Skeletal muscle cell (primary cell): ENCODE measurements around the gene METTL27.
"Not testable (repeated sequence)": the region's sequence is repeated elsewhere in the genome, so short reads cannot be mapped to it uniquely, and the experiment has no call there.

Source experiments
- DNase-seq: peaks from one replicate; pipeline ENCODE4 v3.0.0-alpha.2; 2010; ENCODE audit warnings: low read depth
- H3K4me3 ChIP-seq: 2 replicates; pipeline ENCODE4 v1.5.1; 2011; ENCODE audit warnings: low read depth, mild to moderate bottlenecking, control low read depth, low read length, moderate library complexity

Gene METTL27, protein sequence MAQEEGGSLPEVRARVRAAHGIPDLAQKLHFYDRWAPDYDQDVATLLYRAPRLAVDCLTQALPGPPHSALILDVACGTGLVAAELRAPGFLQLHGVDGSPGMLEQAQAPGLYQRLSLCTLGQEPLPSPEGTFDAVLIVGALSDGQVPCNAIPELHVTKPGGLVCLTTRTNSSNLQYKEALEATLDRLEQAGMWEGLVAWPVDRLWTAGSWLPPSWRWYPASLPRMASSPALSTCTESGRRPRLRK

DNA sequence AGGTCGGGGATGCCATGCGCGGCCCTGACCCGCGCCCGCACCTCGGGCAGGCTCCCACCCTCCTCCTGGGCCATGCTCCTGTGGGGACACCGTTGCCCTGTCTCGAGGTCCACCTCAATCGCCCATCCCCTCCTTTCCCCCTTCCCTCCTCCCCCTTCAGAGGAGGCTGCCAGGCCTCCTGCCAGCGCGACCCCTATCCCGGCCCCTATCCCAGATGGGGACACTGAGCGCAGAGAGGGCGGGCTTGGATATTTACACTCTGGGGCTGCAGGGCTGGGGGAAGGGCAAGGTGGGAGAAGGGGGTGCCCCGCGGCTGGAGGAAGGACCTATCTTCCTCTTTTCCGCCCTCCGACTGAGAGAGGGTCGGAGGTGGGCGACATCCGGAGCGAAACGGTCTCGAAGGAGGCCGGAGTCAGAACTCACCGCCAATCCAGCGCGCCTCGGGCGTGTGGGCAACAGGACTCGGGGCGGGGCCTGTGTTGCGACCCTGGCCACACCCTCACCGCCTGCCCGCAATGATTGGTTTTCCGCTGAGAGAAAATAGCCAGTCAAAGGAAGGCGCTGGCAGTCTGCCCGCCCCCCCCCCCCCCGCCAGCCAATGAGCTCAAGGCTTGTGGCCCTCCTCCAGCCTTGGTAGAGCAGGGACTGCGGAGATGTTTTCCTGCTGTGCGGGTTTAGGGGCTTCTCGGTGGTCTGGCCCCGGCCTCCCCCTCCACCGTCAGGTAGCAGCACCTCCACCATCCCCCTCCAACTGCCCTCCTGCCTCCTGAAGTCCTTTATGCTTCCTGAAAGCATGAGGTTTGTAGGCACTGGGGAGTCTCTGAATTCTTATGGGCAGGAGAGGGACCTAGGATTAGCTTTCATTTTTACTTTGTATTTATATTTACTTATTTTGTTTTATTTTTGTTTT is at the start of gene METTL27:
TSS of gene METTL27 (minus strand) at position 450 of the 910 bp plus-strand sequence. CDS start at position 74, 376 bp downstream.
- DNase-seq, result peak; percentile 68
- peak within 1 kb of the TSS; percentile 68 for H3K4me3 ChIP-seq

DNA sequence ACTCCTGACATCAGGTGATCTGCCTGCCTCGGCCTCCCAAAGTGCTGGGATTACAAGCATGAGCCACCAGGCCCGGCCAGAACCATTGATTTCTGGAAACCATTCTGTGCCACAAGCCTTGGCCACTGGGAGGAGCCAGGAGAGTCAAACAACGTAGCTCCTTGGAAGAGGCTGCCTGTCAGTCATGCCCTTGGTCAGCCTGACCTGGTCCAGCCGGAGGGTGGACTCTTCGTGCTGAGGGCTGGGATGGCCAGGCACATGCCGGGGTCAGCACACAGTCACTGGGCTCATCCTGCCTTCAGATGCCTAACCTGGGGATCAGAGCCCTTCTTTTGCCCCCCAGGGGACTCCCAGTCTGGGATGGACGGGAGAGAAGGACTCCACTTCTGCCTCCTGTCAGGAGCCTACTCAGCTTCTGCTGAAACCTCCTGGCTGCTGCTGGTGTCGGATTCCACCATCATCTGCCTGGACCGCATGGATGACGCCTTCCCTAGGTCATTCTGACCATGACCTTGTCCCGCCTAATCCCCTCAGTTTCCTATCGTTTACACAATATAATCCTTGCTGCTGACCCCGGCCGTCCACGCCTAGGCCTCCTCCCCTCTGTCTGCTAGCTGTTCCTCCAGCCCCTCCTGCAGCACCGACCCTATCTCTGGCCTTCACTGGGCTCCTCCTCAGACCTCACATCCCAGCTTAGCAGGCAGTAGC is 49.0 kb upstream of the METTL27 start:
- no peak overlapping the region for H3K4me3 ChIP-seq
- DNase-seq, result no peak

DNA sequence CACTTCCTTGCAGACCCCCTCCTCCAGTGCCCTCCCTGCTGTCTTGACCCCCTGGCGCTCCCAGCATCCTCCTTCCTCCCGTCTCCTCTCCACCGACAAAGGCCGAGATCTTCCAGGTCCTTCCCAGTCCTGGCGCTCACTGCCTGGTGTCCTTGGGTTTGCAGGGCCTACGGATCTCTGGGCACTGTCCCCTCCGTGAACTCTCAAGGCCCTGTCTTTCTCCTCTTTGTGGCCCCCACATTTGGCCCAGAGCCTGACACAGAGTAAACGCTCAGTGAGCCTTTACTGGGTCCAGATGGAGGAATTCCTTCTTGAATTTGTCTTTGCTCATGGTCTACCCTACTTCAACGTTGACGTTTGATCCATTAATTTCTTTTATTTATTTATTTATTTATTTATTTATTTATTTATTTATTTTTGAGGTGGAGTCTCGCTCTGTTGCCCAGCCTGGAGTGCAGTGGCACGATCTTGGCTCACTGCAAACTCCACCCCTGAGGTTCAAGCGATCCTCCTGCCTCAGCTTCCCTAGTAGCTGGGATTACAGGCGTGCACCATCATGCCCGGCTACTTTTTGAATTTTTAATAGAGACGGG is 48.3 kb upstream of the METTL27 start:
- no peak overlapping the region for H3K4me3 ChIP-seq
- no peak for DNase-seq

DNA sequence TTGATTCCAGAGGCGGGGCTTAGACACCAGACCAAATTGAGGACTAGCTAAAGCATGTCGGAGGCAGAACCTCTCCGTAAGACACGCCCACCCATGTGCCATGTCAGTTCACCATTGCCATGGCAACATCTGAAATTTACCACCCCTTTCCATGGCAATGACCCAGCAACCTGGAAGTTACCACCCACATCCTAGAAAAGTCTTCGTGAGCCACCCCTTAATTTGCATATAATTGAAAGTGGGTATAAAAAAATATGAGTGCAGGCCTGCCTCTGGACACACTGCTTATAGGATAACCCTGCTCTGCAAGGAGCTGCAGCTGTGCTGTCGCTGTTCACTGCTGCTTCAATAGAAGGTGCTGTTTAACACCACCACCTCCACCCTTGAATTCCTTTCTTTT is 46.6 kb upstream of the METTL27 start:
- DNase-seq, result no peak
- H3K4me3 ChIP-seq, result no peak overlapping the region

DNA sequence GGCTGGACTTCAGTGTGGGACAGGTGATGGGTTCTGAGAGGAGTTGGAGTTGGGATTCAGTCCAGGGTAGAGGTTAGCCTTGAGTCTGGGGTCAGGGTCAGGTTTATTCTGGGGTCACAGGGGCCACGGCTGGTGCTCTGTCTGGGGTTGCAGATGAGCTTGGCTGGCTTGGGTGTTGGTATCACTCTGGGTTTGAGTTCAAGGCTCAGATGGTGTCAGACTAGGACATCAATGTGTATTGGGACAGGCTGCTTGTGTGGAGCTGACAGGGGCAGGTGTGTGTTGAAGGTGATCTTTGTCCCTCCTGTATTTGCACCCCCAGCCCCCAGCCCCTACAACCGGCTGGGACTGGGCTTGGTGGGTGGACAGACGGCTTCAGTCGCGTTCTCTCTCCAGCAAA is 45.4 kb upstream of the METTL27 start:
- no peak for DNase-seq
- H3K4me3 ChIP-seq, result no peak overlapping the region

DNA sequence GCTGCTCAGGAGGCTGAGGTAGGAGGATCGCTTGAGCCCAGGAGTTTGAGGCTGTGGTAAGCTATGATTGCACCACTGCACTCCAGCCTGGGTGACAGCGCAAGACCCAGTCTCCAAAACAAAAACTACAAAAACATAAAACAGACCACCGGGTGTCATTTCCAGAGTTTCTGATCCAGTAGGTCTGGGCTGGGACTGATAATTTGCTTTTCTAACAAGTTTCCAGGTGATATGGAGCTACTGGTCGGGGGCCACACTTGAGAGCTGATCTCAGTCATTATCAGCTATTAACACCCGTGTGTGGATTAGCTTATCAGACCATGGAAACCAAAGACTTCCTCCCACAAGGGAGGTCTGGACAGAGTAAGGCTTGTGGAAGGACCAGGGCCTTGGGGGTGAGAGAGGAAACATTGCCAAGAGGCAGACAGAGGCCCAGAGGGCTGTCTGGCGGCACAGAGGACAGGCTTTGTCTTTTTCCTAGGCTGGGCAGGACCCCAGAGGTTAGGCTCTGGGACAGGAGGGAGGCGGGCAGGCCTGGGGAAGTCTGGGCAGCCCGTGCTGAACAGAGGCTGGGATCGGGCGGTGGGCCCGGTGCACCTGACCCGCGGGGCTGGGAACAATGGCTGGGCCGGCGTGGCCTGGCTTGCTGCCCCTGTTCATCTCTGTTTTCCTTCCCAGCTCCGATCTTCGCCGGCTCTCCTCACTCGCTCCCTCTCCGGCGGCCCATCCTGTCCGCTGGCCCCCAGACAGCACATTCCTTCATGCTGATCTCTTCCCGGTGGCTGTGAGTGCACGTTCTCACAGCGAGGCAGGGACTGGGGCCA is 43.9 kb upstream of the METTL27 start:
- no peak overlapping the region for H3K4me3 ChIP-seq
- DNase-seq, result no peak

DNA sequence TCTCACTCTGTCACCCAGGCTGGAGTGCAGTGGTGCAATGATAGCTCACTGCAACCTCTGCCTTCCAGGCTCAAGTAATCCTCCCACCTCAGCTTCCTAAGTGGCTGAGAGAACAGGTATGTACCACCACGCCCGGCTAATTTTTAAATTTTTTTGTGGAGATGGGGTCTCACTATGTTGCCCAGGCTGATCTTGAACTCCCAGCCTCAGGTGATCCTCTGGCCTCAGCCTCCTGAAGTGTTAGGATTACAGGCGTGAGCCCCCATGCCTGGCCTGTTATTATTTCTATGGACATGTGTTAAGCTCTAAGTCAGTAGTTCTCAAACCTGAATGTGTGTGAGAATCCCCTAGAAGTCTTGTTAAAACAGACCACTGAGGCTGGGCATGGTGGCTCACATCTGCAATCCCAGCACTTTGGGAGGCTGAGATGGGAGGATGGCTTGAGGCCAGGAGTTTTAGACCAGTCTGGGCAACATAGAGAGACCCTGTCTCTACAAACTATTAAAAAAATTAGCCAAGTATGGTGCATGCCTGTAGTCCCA is 43.2 kb upstream of the METTL27 start:
- no peak overlapping the region for H3K4me3 ChIP-seq
- no peak for DNase-seq

DNA sequence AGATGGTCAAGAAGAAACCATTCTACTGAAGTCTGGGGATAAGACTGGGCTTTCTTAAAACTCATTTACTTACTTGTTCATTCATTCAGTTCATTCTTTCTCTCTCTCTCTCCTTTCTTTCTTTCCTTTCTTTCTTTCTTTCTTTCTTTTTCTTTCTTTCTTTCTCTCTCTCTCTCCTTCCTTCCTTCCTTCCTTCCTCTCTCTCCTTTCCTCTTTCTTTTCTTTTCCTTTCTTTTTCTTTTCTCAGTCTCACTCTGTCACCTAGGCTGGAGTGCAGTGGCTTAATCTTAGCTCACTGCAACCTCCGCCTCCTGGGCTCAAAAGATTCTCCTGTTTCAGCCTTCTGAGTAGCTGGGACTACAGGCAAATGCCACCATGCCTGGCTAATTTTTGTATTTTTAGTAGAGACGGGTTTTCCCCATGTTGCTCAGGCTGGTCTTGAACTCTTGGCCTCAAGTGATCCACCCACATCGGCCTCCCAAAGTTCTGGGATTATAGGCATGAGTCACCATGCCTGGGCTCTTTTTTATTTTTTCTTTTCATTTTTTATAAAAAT is 42.6 kb upstream of the METTL27 start:
- not testable (repeated sequence) for H3K4me3 ChIP-seq, DNase-seq

DNA sequence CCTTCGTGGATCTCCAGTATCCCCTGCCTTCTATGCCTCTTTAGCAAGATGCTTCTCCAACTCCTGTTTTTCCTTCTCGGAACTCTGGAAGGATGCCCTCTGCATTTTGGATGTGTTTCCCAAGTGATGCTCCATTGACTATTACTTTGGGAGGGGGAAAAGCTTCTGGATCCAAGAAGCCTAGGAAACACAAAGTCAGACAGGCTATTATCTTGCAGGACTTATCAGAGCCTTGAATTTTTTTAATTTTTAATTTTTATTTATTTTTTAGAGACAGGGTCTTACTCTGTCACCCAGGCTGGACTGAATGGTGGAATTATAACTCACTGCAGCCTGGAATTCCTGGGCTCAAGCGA is 39.7 kb upstream of the METTL27 start:
- no peak for DNase-seq
- no peak overlapping the region for H3K4me3 ChIP-seq

DNA sequence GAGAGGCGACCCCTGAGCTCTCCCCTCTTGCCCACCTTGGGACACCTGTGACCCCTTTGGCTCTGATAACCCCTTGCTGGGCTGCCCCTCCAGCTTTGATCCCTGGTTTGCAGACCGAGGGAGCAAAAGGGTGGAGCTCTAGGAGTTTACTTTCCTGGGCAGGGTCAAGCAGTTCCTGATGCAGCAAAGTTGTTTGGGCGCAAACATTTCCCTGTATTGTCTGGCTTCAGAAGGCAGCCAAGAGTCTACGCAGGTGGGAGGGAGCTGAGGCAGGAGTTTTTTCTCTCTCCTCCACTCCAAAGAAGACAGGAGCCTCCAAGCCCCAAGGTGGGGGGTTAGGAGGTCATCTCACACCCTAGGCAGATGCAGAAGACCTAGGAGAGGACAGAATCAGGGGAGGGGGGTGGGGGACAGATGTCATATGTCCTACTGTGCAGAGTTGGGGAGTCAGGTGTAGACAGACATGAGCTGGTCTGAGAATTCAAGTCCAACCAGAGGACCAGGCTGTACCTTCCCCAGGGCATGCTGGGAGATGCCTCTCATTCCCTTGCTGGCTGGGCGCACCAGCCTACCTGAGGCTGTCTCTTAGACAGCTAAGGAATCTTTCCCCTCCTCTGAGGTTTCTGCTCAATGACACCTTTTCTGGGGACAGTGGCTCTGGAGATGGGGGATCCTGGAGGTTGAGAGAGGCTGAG is 39.2 kb upstream of the METTL27 start:
- DNase-seq, result no peak
- no peak overlapping the region for H3K4me3 ChIP-seq

DNA sequence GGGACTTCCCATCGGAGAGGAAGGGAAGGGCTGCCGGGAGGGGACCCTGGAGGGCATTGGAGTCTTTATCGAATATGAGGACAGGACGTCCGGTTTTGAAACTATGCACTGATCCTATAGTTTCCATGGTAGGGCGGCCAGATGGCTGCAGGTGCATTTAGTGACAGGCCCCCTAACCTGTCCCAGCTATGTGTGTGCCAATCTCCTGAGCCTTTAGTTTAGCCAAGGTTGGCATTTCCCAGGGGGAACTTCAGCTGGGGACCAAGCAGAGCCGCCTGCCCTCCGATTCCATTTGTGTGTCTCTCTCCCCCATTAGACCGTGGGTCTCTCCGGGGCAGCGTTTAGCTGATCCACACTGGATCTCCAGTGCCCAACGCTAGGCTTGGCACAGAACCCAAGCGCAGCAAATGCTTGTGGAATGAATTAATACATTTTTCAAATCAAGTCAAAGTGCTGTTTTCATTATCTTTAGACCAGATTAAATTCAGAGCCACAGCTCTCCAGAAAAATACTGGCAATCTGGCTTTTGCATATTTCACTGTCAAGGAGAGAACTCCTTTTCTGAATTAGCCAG is 38.5 kb upstream of the METTL27 start:
- H3K4me3 ChIP-seq, result no peak overlapping the region
- no peak for DNase-seq

DNA sequence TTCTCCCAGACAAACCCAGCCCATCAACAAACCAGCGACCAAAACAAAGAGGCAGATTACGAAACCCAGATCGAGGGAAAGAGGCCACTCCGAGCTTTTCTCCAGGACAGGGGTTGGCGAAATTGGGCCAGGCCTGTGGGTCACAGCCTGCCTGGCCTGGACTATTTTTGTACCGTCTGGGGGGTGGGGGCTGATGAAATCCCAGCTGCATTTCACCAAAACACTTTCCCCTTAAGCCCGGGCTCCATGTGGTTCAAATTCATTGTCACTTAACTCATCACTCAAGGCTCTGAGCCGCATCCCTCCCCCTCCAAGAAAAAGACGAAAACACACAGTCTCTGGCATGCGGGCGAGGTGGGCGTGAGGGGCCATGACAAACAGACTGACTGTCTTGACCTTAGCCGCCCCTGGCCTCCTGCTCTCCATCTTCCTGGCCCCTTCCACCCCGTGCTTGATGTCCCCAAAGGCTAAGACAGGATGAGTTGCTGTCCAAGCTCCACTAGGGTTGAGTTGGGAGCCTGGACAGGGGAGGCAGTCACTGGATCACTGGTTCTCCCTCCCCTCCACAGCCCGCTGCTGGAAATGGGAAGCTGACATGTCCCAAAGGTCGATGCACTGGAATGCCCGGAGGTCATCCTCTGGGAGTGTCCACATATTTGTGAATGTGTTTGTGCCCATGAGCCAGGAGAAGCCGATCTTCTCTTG is 37.8 kb upstream of the METTL27 start:
- no peak overlapping the region for H3K4me3 ChIP-seq
- no peak for DNase-seq

DNA sequence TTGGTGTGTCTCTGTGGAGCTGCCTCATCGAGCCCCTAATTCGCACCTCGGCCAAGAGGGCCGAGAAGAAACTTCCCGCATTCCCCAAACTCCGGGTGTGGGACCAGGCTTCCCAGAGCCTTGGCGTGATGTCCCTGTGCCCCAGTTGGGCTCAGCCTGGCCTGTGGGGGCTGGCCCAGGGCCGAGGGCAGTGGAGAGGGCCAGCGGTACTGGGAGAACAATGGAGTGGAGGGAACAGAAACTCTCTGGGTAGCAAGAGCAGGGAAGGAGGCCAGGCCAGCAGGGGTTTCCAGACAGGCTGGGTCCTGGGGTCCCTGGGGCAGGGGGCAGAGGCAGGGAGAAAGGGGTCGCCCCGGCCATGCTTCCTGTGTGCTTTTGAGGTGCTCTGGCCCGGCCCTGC is 34.7 kb upstream of the METTL27 start:
- DNase-seq, result no peak
- H3K4me3 ChIP-seq, result no peak overlapping the region

DNA sequence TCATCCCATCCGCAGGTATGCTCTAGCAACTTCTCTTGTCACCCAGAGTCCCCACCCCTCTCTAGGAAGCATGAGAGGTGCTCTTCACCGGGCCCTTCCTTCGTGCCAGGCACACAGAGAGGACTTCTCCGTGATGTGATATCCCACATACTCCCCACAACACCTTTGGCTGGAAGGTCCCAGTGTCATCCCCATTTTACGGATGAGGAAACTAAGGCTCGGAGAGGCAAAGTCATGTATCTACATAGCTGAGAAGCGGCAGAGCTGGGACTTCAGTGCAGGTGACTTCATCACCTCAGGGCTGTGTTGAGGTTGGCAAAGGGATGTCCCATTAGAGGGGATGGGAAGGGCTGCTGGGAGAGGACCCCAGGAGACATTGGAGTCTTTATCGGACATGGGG is 34.0 kb upstream of the METTL27 start:
- H3K4me3 ChIP-seq, result no peak overlapping the region
- no peak for DNase-seq

DNA sequence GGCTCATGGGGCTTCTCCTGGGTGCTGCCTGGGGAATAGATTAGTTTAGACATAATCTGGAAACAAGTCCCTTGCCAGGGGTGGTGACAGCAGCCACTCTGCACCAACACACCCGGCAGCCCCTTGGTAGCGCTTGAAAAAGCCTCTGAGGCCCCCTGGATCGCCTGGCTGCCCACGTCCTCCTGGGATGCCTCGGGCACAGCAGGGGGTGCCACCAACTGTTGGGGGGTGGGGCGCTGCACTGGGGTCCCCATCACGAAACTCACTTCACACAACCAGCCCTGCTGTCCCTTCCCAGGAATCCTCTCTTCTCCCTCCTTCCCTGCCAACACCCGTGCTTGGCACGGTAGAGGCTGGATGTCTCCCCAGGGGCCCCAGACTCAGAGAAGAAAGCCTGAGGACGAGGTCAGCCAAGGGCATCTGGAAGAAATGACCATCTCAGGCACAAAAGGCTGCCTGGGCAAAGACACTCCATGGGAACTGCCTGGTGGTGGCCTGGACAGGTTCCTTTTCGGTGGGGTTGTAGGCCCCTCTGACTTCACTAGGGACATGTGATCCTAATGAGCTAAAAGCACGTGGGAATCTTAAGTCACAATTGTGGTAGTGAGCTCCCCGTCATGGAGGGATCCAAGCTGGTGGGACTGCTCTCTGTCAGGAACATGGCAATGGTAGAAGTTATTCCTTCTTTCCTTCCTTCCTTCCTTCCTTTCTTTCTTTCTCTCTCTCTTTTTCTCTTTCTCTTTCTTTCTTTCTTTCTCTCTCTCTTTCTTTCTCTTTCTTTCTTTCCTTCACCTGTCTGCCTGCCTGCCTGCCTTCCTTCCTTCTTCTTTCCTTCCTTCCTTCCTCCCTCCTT is 30.0 kb upstream of the METTL27 start:
- DNase-seq, result no peak
- no peak overlapping the region for H3K4me3 ChIP-seq
